ENCODE results near the gene CRTC2. TPM values are rescaled to one million over a fixed set of nuclear protein-coding genes. Genes with fewer than 3 reads are reported as not detected.
A peak's percentile ranks its signal among the peaks of the same experiment; 100 is the strongest.
"Not testable (repeated sequence)": the region's sequence is repeated elsewhere in the genome, so short reads cannot be mapped to it uniquely, and the experiment has no call there.

The CRTC2 gene
- total RNA-seq, 4 donors from 2014 or later = 11.4 to 22.5 (median 18.1) TPM

DNA sequence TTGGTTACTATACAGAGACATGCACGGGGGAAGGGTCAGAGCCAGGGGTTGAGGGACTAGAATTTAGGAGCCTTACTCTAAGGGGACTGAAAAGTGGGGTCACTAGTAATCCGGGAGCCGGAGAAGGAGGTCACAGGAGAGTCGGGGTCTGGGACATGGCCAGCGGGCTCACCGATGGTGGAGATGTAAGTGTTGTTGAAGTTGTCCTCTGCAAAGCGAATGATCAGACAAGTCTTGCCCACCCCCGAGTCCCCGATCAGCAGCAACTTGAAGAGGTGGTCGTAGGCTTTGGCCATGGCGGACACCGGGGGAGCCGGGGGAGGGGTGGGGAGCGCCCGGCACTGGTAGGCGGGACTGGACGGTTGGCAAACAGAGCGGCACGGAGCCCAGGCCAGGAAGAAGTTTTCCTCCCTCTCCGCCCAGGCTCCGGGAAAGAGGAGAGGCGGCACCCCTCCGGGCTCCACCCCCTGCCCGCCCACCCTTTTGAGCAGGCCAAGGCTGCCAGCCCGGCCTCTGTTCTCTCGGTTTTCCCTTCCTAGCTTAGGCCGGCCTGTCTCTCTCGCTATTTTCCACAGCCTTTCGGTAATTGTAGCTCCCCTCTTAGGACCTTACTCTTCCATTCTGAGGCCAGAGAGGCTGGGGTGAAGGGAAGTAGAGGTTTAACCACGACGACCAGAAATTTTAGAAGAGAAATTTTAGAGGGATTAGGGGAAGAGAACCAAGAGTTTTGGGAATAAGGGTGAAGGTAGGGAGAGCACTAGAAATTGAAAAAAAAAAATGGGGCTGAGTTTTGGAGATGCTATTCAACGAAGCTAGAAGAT lies 27.7 kb upstream of the CRTC2 start, which contains the start of gene RAB13:
RAB13 (minus strand) TSS at position 399 of the 821 bp plus-strand sequence; CDS start at position 296, 103 bp downstream.
- Histone ChIP-seq H3K36me3 (peaks cover 0 to 2% of the 10 kb centered on the region in 2 donors), H3K27ac (peak within 1 kb of the TSS; percentile 74 to 94 (median 85)), H3K4me3 (replicated peaks in 1 of 3) (peak within 1 kb of the TSS; percentile 39 to 47 (median 45)), H3K4me1 (peaks cover 12 to 24% of the 10 kb centered on the region in 2 donors), H3K9me3 (no peaks in the 10 kb centered on the region), H3K27me3 (no peaks in the 10 kb centered on the region)
- intact Hi-C loops (cut with DNase I) = loop anchor here (5.0 to 10.0 kb wide), 2 partner anchors 189 to 311 kb away; partner anchors contain the start of genes ILF2 and NPR1
- TF ChIP-seq, protein P1, sequence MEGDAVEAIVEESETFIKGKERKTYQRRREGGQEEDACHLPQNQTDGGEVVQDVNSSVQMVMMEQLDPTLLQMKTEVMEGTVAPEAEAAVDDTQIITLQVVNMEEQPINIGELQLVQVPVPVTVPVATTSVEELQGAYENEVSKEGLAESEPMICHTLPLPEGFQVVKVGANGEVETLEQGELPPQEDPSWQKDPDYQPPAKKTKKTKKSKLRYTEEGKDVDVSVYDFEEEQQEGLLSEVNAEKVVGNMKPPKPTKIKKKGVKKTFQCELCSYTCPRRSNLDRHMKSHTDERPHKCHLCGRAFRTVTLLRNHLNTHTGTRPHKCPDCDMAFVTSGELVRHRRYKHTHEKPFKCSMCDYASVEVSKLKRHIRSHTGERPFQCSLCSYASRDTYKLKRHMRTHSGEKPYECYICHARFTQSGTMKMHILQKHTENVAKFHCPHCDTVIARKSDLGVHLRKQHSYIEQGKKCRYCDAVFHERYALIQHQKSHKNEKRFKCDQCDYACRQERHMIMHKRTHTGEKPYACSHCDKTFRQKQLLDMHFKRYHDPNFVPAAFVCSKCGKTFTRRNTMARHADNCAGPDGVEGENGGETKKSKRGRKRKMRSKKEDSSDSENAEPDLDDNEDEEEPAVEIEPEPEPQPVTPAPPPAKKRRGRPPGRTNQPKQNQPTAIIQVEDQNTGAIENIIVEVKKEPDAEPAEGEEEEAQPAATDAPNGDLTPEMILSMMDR (IDR thresholded peaks at IDR 0.05) = no peak
- peak in 1 of 2 donors; percentile 46 for TF ChIP-seq POLR2A (IDR thresholded peaks at IDR 0.05)
- DNase-seq = peak; percentile 91
- WGBS, 2 donors = 1 to 3% methylated on average over 32 of the region's 32 CpGs

GRCh38 chr1:153985341-153985912 lies 27.0 kb upstream of the CRTC2 start:
- WGBS, 2 donors = 14 to 17% methylated on average over 7 of the region's 7 CpGs
- intact Hi-C loops (cut with DNase I) = loop anchor here (5.0 to 10.0 kb wide), 2 partner anchors 188 to 311 kb away; partner anchors contain the start of genes ILF2 and NPR1
- H3K4me3 ChIP-seq (replicated peaks in 1 of 3) = peak overlapping the region; percentile 39 to 47 (median 45)
- DNase-seq = peak; percentile 11 to 24
- H3K27ac ChIP-seq = peak overlapping the region; percentile 62 to 85 (median 74)
- H3K36me3 ChIP-seq = no peaks in the 10 kb centered on the region
- TF ChIP-seq POLR2A (IDR thresholded peaks at IDR 0.05) = no peak
- TF ChIP-seq, protein P1 (IDR thresholded peaks at IDR 0.05) = no peak
- no peaks in the 10 kb centered on the region for H3K9me3 ChIP-seq
- no peaks in the 10 kb centered on the region for H3K27me3 ChIP-seq
- H3K4me1 ChIP-seq = peaks cover 12 to 24% of the 10 kb centered on the region in 2 donors

- WGBS, 2 donors = 74 to 76% methylated on average over 6 of the region's 6 CpGs
- H3K36me3 ChIP-seq = no peaks in the 10 kb centered on the region
- peak overlapping the region in 2 of 3 donors; percentile 74 to 85 for H3K27ac ChIP-seq
- no peaks in the 10 kb centered on the region for H3K27me3 ChIP-seq
- no peak for DNase-seq
- H3K4me3 ChIP-seq (replicated peaks in 1 of 3) = no peak overlapping the region
- peaks cover 12 to 19% of the 10 kb centered on the region in 2 donors for H3K4me1 ChIP-seq
- TF ChIP-seq POLR2A (IDR thresholded peaks at IDR 0.05) = no peak
- TF ChIP-seq, protein P1 (IDR thresholded peaks at IDR 0.05) = no peak
- intact Hi-C loops (cut with DNase I) = loop anchor here (10.0 kb wide), 1 partner anchor 310 kb away; the partner anchor contains the start of genes ILF2 and NPR1
- no peaks in the 10 kb centered on the region for H3K9me3 ChIP-seq
These were observed 25.9 kb upstream of the CRTC2 start for GRCh38 chr1:153984123-153984894.

DNA sequence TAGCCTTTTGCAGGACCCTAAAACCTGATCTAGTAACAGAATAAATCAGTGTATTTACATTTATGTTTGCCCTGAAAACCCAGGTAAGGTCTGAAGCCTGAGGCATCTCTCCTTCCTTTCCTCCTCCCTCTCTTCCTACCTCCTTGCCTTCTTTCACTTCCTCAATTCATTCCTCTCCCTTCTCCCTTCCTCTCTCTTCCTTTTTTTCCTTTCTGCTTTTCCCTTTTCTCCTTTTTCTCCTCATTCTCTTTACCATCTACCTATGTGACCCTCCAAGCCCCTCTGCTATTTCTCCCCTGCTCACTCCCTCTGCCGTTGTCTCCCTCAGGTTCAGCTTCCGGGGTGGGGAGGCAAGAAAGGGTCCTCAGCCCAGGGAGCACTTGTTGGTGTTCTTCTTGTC lies 23.3 kb upstream of the CRTC2 start:
- H3K27me3 ChIP-seq; H3K27ac ChIP-seq; H3K9me3 ChIP-seq; H3K4me3 ChIP-seq (replicated peaks in 1 of 3); H3K36me3 ChIP-seq; DNase-seq: not testable (repeated sequence)
- WGBS, 2 donors = 87 to 95% methylated on average over 2 of the region's 2 CpGs
- H3K4me1 ChIP-seq = peaks cover 15 to 17% of the 10 kb centered on the region in 2 donors
- intact Hi-C loops (cut with DNase I) = loop anchor here (10.0 kb wide), 1 partner anchor 307 kb away; the partner anchor contains the start of genes ILF2 and NPR1

DNA sequence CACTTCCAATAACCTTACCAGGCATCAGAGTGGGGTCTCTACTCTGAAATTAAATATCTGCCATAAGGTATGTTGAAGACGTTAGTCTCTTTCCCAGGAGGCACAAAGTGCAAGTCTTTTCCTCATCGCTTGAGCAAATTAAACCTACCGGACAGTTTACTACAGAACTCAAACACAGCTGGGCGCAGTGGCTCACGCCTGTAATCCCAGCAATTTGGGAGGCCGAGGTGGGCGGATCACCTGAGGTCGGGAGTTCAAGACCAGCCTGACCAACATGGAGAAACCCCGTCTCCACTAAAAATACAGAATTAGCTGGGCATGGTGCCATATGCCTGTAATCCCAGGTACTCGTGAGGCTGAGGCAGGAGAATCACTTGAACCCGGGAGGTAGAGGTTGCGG lies 20.7 kb upstream of the CRTC2 start:
- H3K27me3 ChIP-seq; H3K9me3 ChIP-seq; H3K4me3 ChIP-seq (replicated peaks in 1 of 3); DNase-seq; H3K27ac ChIP-seq; intact Hi-C loops (cut with DNase I): not testable (repeated sequence)
- Histone ChIP-seq H3K4me1 (peaks cover 14% of the 10 kb centered on the region in 2 donors), H3K36me3 (peaks cover 15 to 19% of the 10 kb centered on the region in 2 donors)
- WGBS, 2 donors = 93 to 94% methylated on average over 12 of the region's 12 CpGs
